Activated CD8-positive, alpha-beta T cell treated with anti-CD3 and anti-CD28 coated beads for 36 hours (primary cell): Measurements from ENCODE around the gene ICOSLG. TPM values are rescaled to one million over a fixed set of nuclear protein-coding genes. Genes with fewer than 3 reads are reported as not detected.

Experiments used
- ATAC-seq: fragments of 200-7000 bp; cut with Tn5 transposase; one replicate; pipeline ENCODE4 v1.10.0; 2021; ENCODE audit warnings: mild to moderate bottlenecking, moderate library complexity
- CTCF ChIA-PET: fragments of 350-600 bp; sonication (Branson Sonifier 250); formaldehyde crosslinking; loops from one replicate; lab custom pipeline; 2021; ENCODE audit warnings: antibody characterized with exemption; lab: Charles Lee
- POLR2A ChIA-PET: fragments of 350-600 bp; sonication (Branson Sonifier 250); formaldehyde crosslinking; loops from one replicate; lab custom pipeline; 2021; ENCODE audit warnings: antibody characterized with exemption; lab: Charles Lee
- DNase-seq: peaks from one replicate; pipeline ENCODE4 v3.0.0-alpha.2; 2020
- H3K27ac Mint-ChIP-seq: one replicate; pipeline ENCODE4 v1.8.0; 2021; ENCODE audit warnings: mild to moderate bottlenecking, mixed read lengths
- H3K27me3 Mint-ChIP-seq: one replicate; pipeline ENCODE4 v1.8.0; 2021; ENCODE audit warnings: mixed read lengths
- H3K36me3 Mint-ChIP-seq: one replicate; pipeline ENCODE4 v1.8.0; 2021; ENCODE audit warnings: low read depth, mixed read lengths
- H3K4me1 Mint-ChIP-seq: one replicate; pipeline ENCODE4 v1.8.0; 2021; ENCODE audit warnings: low read depth, mixed read lengths
- H3K4me3 Mint-ChIP-seq: one replicate; pipeline ENCODE4 v1.8.0; 2021; ENCODE audit warnings: mild to moderate bottlenecking, moderate library complexity, mixed read lengths
- H3K9me3 Mint-ChIP-seq: one replicate; pipeline ENCODE4 v1.8.0; 2021; ENCODE audit warnings: mixed read lengths
- intact Hi-C: fragments of 100-400 bp; cut with micrococcal nuclease; formaldehyde crosslinking; loops from one replicate; pipeline ENCODE4 v1.10.0; 2022
- total RNA-seq, 2 experiments: library from RNA; stranded (reverse); gene quantifications; one replicate each; pipeline ENCODE4 v1.2.3, GENCODE V29; 2021
- TF ChIP-seq, protein P1 (sequence below): fragments of 200-600 bp; IDR thresholded peaks from one replicate; pipeline ENCODE4 v1.8.0; 2022; ENCODE audit warnings: antibody characterized with exemption, mild to moderate bottlenecking

ICOSLG gene
- total RNA-seq, 2 experiments from 2014 or later = 5.4 to 5.9 TPM

- CTCF ChIA-PET = no interaction called here
- H3K4me1 Mint-ChIP-seq = no peaks in the 10 kb centered on the region
- no peaks in the 10 kb centered on the region for H3K36me3 Mint-ChIP-seq
Measured at GRCh38 chr21:44271558-44272283, 31.0 kb upstream of the ICOSLG start.

GRCh38 chr21:44269090-44269489 is 28.3 kb upstream of the ICOSLG start:
- TF ChIP-seq, protein P1, sequence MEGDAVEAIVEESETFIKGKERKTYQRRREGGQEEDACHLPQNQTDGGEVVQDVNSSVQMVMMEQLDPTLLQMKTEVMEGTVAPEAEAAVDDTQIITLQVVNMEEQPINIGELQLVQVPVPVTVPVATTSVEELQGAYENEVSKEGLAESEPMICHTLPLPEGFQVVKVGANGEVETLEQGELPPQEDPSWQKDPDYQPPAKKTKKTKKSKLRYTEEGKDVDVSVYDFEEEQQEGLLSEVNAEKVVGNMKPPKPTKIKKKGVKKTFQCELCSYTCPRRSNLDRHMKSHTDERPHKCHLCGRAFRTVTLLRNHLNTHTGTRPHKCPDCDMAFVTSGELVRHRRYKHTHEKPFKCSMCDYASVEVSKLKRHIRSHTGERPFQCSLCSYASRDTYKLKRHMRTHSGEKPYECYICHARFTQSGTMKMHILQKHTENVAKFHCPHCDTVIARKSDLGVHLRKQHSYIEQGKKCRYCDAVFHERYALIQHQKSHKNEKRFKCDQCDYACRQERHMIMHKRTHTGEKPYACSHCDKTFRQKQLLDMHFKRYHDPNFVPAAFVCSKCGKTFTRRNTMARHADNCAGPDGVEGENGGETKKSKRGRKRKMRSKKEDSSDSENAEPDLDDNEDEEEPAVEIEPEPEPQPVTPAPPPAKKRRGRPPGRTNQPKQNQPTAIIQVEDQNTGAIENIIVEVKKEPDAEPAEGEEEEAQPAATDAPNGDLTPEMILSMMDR = no peak
- H3K9me3 Mint-ChIP-seq = no peaks in the 10 kb centered on the region
- no peaks in the 10 kb centered on the region for H3K36me3 Mint-ChIP-seq
- intact Hi-C loops = no loop called here
- no peak overlapping the region for H3K4me3 Mint-ChIP-seq
- DNase-seq (no peak), ATAC-seq (no peak)
- H3K4me1 Mint-ChIP-seq = no peaks in the 10 kb centered on the region
- H3K27ac Mint-ChIP-seq = no peak overlapping the region
- no peaks in the 10 kb centered on the region for H3K27me3 Mint-ChIP-seq
- POLR2A ChIA-PET = no interaction called here
- CTCF ChIA-PET = interaction anchor here (2.0 kb wide), 1 partner anchor 29 kb away, joined by 9 read pairs; no protein-coding TSS in a partner anchor

More at GRCh38 chr21:44271558-44272283, 31.0 kb upstream of the ICOSLG start:
- TF ChIP-seq, protein P1 = no peak
- no peak overlapping the region for H3K27ac Mint-ChIP-seq
- ATAC-seq (no peak), DNase-seq (no peak)
- intact Hi-C loops = no loop called here
- H3K9me3 Mint-ChIP-seq = no peaks in the 10 kb centered on the region
- H3K27me3 Mint-ChIP-seq = no peaks in the 10 kb centered on the region
- POLR2A ChIA-PET = no interaction called here
- H3K4me3 Mint-ChIP-seq = no peak overlapping the region

DNA sequence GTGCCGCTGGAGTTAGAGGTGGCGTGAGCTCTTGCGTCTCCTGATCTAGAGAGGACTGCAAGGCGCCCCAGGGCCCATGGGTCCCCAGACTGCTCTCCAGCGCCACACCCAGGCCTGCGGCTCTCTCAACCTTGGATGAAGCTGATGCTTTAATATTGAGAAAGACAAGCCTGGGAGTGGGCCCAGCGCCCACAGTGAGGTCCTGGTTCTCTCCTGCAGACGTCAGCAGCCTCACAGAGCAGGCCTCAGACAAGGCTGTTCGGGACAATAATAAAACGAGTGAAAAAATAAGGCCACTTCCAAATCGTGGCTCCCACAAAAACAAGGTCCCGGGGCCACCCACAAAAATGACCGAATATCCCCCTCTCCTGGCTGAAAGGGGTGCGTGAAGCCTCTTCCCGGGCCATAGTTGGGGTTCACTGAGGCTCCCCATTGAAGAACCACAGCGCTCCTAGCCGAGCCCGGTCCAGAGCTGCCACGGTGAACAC is 27.0 kb upstream of the ICOSLG start:
- POLR2A ChIA-PET = no interaction called here
- DNase-seq (peak; percentile 48), ATAC-seq (peak; percentile 34)
- Mint-ChIP-seq H3K27ac (no peak overlapping the region), H3K27me3 (no peaks in the 10 kb centered on the region), H3K4me1 (no peaks in the 10 kb centered on the region), H3K36me3 (no peaks in the 10 kb centered on the region), H3K4me3 (no peak overlapping the region), H3K9me3 (no peaks in the 10 kb centered on the region)
- TF ChIP-seq, protein P1 = no peak
- CTCF ChIA-PET = interaction anchor here (2.0 kb wide), 1 partner anchor 30 kb away, joined by 9 read pairs; no protein-coding TSS in a partner anchor
- intact Hi-C loops = no loop called here

DNA sequence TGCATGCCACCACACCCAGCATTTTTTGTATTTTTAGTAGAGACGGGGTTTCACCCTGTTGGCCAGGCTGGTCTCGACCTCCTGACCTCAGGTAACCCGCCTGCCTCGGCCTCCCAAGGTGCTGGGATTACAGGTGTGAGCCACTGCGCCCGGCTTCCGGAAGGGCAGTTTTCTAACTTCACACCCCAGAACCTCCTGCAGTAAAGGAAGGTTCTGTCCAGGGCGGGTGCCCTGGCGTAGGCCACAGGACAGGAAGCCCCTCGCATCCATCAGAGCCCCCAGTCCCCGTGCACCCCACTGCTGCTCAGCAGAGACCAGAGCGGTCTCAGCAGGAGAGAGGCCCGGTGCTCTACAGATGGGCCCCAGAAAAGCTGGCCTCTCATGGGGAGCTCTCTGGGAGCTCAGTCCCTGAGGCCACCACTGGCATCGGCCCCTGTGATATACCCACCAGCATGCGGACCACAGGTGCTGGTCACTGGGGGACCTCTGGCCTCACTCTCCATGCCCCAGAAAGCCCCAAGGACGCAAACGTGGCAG is 25.1 kb upstream of the ICOSLG start:
- Mint-ChIP-seq H3K4me3 (no peak overlapping the region), H3K9me3 (no peaks in the 10 kb centered on the region), H3K4me1 (no peaks in the 10 kb centered on the region), H3K36me3 (no peaks in the 10 kb centered on the region), H3K27ac (no peak overlapping the region), H3K27me3 (no peaks in the 10 kb centered on the region)
- DNase-seq = no peak
- TF ChIP-seq, protein P1 = no peak
- ChIA-PET POLR2A (interaction anchor here (1.1 kb wide), 1 partner anchor 11 kb away, joined by 4 read pairs; no protein-coding TSS in a partner anchor), CTCF (no interaction called here)
- intact Hi-C loops = no loop called here
- no peak for ATAC-seq

GRCh38 chr21:44263768-44264167 is 23.0 kb upstream of the ICOSLG start:
- no peak for ATAC-seq

More at GRCh38 chr21:44263768-44264167, 23.0 kb upstream of the ICOSLG start:
- no peaks in the 10 kb centered on the region for H3K4me1 Mint-ChIP-seq
- no peaks in the 10 kb centered on the region for H3K27me3 Mint-ChIP-seq
- no peak overlapping the region for H3K4me3 Mint-ChIP-seq
- H3K27ac Mint-ChIP-seq = no peak overlapping the region
- intact Hi-C loops = no loop called here
- ChIA-PET CTCF (no interaction called here), POLR2A (no interaction called here)
- H3K36me3 Mint-ChIP-seq = no peaks in the 10 kb centered on the region
- TF ChIP-seq, protein P1 = no peak
- DNase-seq = no peak
- no peaks in the 10 kb centered on the region for H3K9me3 Mint-ChIP-seq
